PC-3 (cell line): Measurements from ENCODE around the gene TNFSF13. TPM values are rescaled to one million over a fixed set of nuclear protein-coding genes. Genes with fewer than 3 reads are reported as not detected.
A peak's percentile ranks its signal among the peaks of the same experiment; 100 is the strongest.

Source experiments
- ATAC-seq: fragments of 200-7000 bp; cut with Tn5 transposase; 2 replicates; pipeline ENCODE4 v1.9.1; 2020; ENCODE audit warnings: mild to moderate bottlenecking, moderate library complexity
- BruUV-seq: library from RNA; stranded (reverse); fragments of 400-500 nt; replicated peaks from 2 replicates; lab custom pipeline; 2021; lab: Mats Ljungman, UMichigan
- CTCF ChIA-PET: fragments of 300-600 bp; sonication (Branson Sonifier 250); formaldehyde crosslinking; loops from one replicate; lab custom pipeline; 2022; ENCODE audit warnings: antibody characterized with exemption; lab: Charles Lee
- POLR2A ChIA-PET: fragments of 300-600 bp; sonication (Branson Sonifier 250); formaldehyde crosslinking; loops from one replicate; lab custom pipeline; 2022; ENCODE audit warnings: antibody characterized with exemption; ENCODE audit not compliant: unreplicated experiment; lab: Charles Lee
- DNase-seq: peaks from one replicate; pipeline ENCODE4 v3.0.0-alpha.2; 2015
- H2AFZ ChIP-seq: fragments of 300-600 bp; sonication (generic); 2 replicates; pipeline ENCODE4 v1.6.0; 2016; ENCODE audit warnings: antibody characterized with exemption, low read length
- H3F3A ChIP-seq: fragments of 300-600 bp; sonication (generic); one replicate; pipeline ENCODE4 v1.6.0; 2017; ENCODE audit warnings: antibody characterized with exemption, low read length, control low read depth, mild to moderate bottlenecking; ENCODE audit not compliant: unreplicated experiment
- H3K27ac ChIP-seq: fragments of 300-600 bp; sonication (generic); 2 replicates; pipeline ENCODE4 v1.5.1; 2016; ENCODE audit warnings: mild to moderate bottlenecking, low read length
- H3K27me3 ChIP-seq: fragments of 300-600 bp; sonication (generic); 2 replicates; pipeline ENCODE4 v1.6.1; 2016; ENCODE audit warnings: low read length, mixed read lengths
- H3K36me3 ChIP-seq: fragments of 300-600 bp; sonication (generic); 2 replicates; pipeline ENCODE4 v1.6.1; 2016; ENCODE audit warnings: low read depth, mixed run types, low read length, mixed read lengths
- H3K4me1 ChIP-seq: fragments of 300-600 bp; sonication (generic); 2 replicates; pipeline ENCODE4 v1.5.1; 2016; ENCODE audit warnings: low read length; ENCODE audit not compliant: insufficient read depth
- H3K4me2 ChIP-seq: fragments of 300-600 bp; sonication (generic); 2 replicates; pipeline ENCODE4 v1.6.0; 2016; ENCODE audit warnings: low read length
- H3K4me3 ChIP-seq: fragments of 300-600 bp; sonication (generic); 2 replicates; pipeline ENCODE4 v1.5.1; 2016; ENCODE audit warnings: mild to moderate bottlenecking, low read length, mixed read lengths
- H3K79me2 ChIP-seq: fragments of 300-600 bp; sonication (generic); 2 replicates; pipeline ENCODE4 v1.6.1; 2017; ENCODE audit warnings: low read length, mixed read lengths
- H3K9ac ChIP-seq: fragments of 300-600 bp; sonication (generic); 2 replicates; pipeline ENCODE4 v1.6.0; 2016; ENCODE audit warnings: mild to moderate bottlenecking, low read length
- H3K9me2 ChIP-seq: fragments of 300-600 bp; sonication (generic); replicated peaks from 2 replicates; pipeline ENCODE4 v1.6.1; 2016; ENCODE audit warnings: mixed run types, low read length, mixed read lengths
- H3K9me3 ChIP-seq: fragments of 300-600 bp; sonication (generic); 2 replicates; pipeline ENCODE4 v1.6.1; 2016; ENCODE audit warnings: low read length, mixed read lengths
- H4K20me1 ChIP-seq: fragments of 300-600 bp; sonication (generic); 2 replicates; pipeline ENCODE4 v1.6.1; 2016; ENCODE audit warnings: low read length, mixed read lengths
- CTCF ChIP-seq: fragments of 300-600 bp; sonication (generic); conservative IDR thresholded peaks from 2 replicates; pipeline ENCODE4 v1.5.1; 2017; ENCODE audit warnings: antibody characterized with exemption, low read depth, mild to moderate bottlenecking, low read length
- EZH2 ChIP-seq: fragments of 300-600 bp; sonication (generic); IDR thresholded peaks from one replicate; pipeline ENCODE4 v1.6.1; 2017; ENCODE audit warnings: antibody characterized with exemption, mild to moderate bottlenecking, low read length; ENCODE audit not compliant: unreplicated experiment
- EZH2phosphoT487 ChIP-seq: fragments of 300-600 bp; sonication (generic); IDR thresholded peaks from 2 replicates; pipeline ENCODE4 v1.6.1; 2018; ENCODE audit warnings: mild to moderate bottlenecking, antibody characterized with exemption, low read length, borderline replicate concordance
- intact Hi-C: fragments of 100-400 bp; cut with micrococcal nuclease; formaldehyde crosslinking; loops from 2 replicates; pipeline ENCODE4 v1.9.0; 2023
- total RNA-seq: library from RNA; depleted of rRNA; stranded (reverse); fragments of >200 nt; gene quantifications from 2 replicates; pipeline ENCODE4 v1.2.3, GENCODE V29; 2014

The TNFSF13 gene
- total RNA-seq, 1 experiment from 2014 or later, result 3.6 TPM

DNA sequence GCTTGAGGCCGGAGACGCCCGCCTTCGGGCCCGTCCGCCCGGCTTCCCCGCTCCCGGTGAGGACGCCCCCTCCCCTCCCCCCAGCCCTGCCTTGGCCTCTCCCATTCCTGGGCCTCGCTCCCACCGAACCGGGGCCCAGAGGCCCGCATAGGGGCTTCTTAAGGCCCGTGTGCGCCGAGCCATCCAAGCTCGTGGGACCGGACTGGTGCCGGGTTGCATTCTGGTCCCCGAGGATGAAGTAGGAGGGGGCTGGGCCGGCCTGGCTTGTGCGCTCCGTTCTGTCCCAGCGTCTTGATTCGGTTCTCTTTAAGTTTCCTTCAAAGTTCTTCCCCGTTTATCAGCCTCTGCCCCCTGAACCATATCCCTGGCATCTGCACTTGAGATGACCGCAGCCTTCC lies 3.7 kb downstream of the TNFSF13 start:
- Histone ChIP-seq H3K4me2 (peak overlapping the region; percentile 100), H3F3A (no peaks in the 10 kb centered on the region), H3K36me3 (peaks cover 14% of the 10 kb centered on the region; the same call in 1 of the 2 replicates), H3K4me3 (peak overlapping the region; percentile 95), H4K20me1 (no peaks in the 10 kb centered on the region), H3K79me2 (peaks cover 42% of the 10 kb centered on the region), H3K4me1 (peaks cover 37% of the 10 kb centered on the region), H3K9ac (peak overlapping the region; percentile 98), H3K9me3 (no peaks in the 10 kb centered on the region), H3K9me2 (no peaks in the 10 kb centered on the region), H2AFZ (peak overlapping the region; percentile 73), H3K27ac (peak overlapping the region; percentile 46), H3K27me3 (no peaks in the 10 kb centered on the region)
- BruUV-seq, result TSS peak; percentile 25
- ATAC-seq (no peak), DNase-seq (no peak)
- POLR2A ChIA-PET, result interaction anchor here (0.5 to 0.7 kb wide), 2 partner anchors 123 to 158 kb away, joined by 3 read pairs; no protein-coding TSS in a partner anchor
- CTCF ChIA-PET, result no interaction called here
- intact Hi-C loops, result no loop called here
- no peak for TF ChIP-seq EZH2phosphoT487
- TF ChIP-seq CTCF, result no peak
- no peak for TF ChIP-seq EZH2

- intact Hi-C loops, result no loop called here
- no peaks in the 10 kb centered on the region for H3K9me2 ChIP-seq
- no peaks in the 10 kb centered on the region for H3K27me3 ChIP-seq
- ChIA-PET CTCF (no interaction called here), POLR2A (no interaction called here)
- no peak for DNase-seq
- no peak overlapping the region for H2AFZ ChIP-seq
- peak overlapping the region; percentile 100 for H3K4me2 ChIP-seq
- no peaks in the 10 kb centered on the region for H3K9me3 ChIP-seq
- no peak for ATAC-seq
- H3K79me2 ChIP-seq, result peaks cover 42% of the 10 kb centered on the region
- no peak overlapping the region for H3K27ac ChIP-seq
- H3K4me3 ChIP-seq, result peak overlapping the region; percentile 95
- H3K36me3 ChIP-seq, result peaks cover 14% of the 10 kb centered on the region; the same call in 1 of the 2 replicates
- peak overlapping the region; percentile 98 for H3K9ac ChIP-seq
- TF ChIP-seq EZH2phosphoT487 (no peak), CTCF (no peak), EZH2 (no peak)
- H4K20me1 ChIP-seq, result no peaks in the 10 kb centered on the region
- no TSS peak for BruUV-seq
- H3K4me1 ChIP-seq, result peaks cover 31% of the 10 kb centered on the region
- no peaks in the 10 kb centered on the region for H3F3A ChIP-seq
These were observed 4.7 kb downstream of the TNFSF13 start for GRCh38 chr17:7563115-7563869.

GRCh38 chr17:7569571-7569970 lies 11.0 kb downstream of the TNFSF13 start:
- POLR2A ChIA-PET, result no interaction called here
- Histone ChIP-seq H3F3A (peaks cover 1% of the 10 kb centered on the region), H2AFZ (no peak overlapping the region), H3K4me3 (no peak overlapping the region), H4K20me1 (peaks cover 17% of the 10 kb centered on the region), H3K27me3 (no peaks in the 10 kb centered on the region), H3K79me2 (peaks cover 35% of the 10 kb centered on the region), H3K9ac (no peak overlapping the region), H3K27ac (no peak overlapping the region), H3K9me2 (no peaks in the 10 kb centered on the region), H3K9me3 (no peaks in the 10 kb centered on the region), H3K36me3 (peaks cover 38% of the 10 kb centered on the region), H3K4me2 (no peak overlapping the region), H3K4me1 (peaks cover 6% of the 10 kb centered on the region)
- DNase-seq (no peak), ATAC-seq (no peak)
- no TSS peak for BruUV-seq
- CTCF ChIA-PET, result no interaction called here
- no peak for TF ChIP-seq EZH2phosphoT487
- TF ChIP-seq CTCF, result no peak
- no peak for TF ChIP-seq EZH2
- intact Hi-C loops, result no loop called here
